ENCODE measurements around the gene INHBA.

Gene INHBA

GRCh38 chr7:41711283-41712064, 8.6 kb upstream of the INHBA start:
- DNase-seq (ENCODE audit: low read depth, low spot score): no peak

- no peak for DNase-seq (ENCODE audit: low read depth, low spot score)
Measured at GRCh38 chr7:41710838-41711237, 7.9 kb upstream of the INHBA start.

- no peak for DNase-seq (ENCODE audit: low read depth, low spot score)
Measured at GRCh38 chr7:41709621-41710020, 6.7 kb upstream of the INHBA start.

- no peak for DNase-seq (ENCODE audit: low read depth, low spot score)
Measured at GRCh38 chr7:41708581-41709358, 5.9 kb upstream of the INHBA start.

GRCh38 chr7:41706228-41706930, 3.5 kb upstream of the INHBA start:
- no peak for DNase-seq (ENCODE audit: low read depth, low spot score)

GRCh38 chr7:41705109-41705901, 2.4 kb upstream of the INHBA start:
- DNase-seq (ENCODE audit: low read depth, low spot score): peak; percentile 84

GRCh38 chr7:41701068-41701941, 1.6 kb downstream of the INHBA start:
- no peak for DNase-seq (ENCODE audit: low read depth, low spot score)

- DNase-seq (ENCODE audit: low read depth, low spot score): no peak
Measured at GRCh38 chr7:41700044-41700471, 2.8 kb downstream of the INHBA start.

- no peak for DNase-seq (ENCODE audit: low read depth, low spot score)
Measured at GRCh38 chr7:41699516-41699915, 3.4 kb downstream of the INHBA start.

GRCh38 chr7:41698726-41699125, 4.2 kb downstream of the INHBA start:
- DNase-seq (ENCODE audit: low read depth, low spot score): no peak

- DNase-seq (ENCODE audit: low read depth, low spot score): no peak
Measured at GRCh38 chr7:41698114-41698513, 4.8 kb downstream of the INHBA start.

GRCh38 chr7:41696323-41696916, 6.5 kb downstream of the INHBA start:
- peak; percentile 80 for DNase-seq (ENCODE audit: low read depth, low spot score)

GRCh38 chr7:41695661-41696322, 7.1 kb downstream of the INHBA start:
- no peak for DNase-seq (ENCODE audit: low read depth, low spot score)

- no peak for DNase-seq (ENCODE audit: low read depth, low spot score)
Measured at GRCh38 chr7:41694495-41694894, 8.4 kb downstream of the INHBA start.

GRCh38 chr7:41693150-41693997, 9.5 kb downstream of the INHBA start:
- no peak for DNase-seq (ENCODE audit: low read depth, low spot score)

GRCh38 chr7:41692251-41692650, 10.6 kb downstream of the INHBA start:
- no peak for DNase-seq (ENCODE audit: low read depth, low spot score)

GRCh38 chr7:41691286-41692190, 11.4 kb downstream of the INHBA start:
- no peak for DNase-seq (ENCODE audit: low read depth, low spot score)

- DNase-seq (ENCODE audit: low read depth, low spot score): no peak
Measured at GRCh38 chr7:41689815-41690214, 13.1 kb downstream of the INHBA start.

Measured in smooth muscle cell of the brain vasculature (primary cell).